ENCODE data around the gene B3GALT4.
"Not testable (repeated sequence)": the region's sequence is repeated elsewhere in the genome, so short reads cannot be mapped to it uniquely, and the experiment has no call there.

The B3GALT4 gene

DNA sequence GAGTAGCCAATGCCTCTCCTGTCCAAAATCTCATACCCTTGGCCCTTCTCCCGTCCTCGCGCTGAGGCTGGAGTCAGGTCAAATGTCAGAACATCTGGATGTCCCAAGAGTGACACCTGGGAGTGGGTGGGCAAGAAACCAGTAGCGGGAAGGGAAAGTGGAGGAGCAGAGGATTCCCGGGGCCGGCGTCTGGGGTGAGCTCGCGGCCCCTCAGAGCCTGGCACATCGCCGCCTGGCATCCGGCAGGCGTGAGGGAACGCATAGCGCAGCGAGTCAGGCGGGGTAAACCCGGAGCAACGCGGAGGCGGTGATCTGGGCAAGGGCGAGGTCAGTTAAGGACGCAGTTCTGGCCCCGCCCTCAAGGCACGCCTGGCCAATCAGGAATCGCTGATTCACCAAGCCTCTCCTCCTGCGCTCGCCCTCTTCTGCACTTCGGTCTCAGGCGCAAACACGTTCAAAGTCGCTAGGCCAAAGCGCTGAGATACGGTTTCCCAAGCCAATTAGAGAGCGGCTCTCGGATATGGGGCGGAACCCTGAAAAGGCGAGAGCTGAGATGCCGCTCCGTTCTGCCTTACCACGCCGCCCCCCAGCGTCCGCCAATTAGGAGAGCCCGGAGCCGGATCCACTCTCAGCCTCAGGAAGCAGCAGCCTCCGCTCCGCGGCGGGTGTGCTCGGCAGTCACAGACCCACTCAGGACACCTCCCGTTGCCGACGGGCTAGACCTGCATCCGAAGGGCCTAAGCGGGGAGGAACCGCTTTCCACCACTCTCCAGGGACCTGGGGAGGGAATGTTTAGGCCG, 27.8 kb upstream of the B3GALT4 start:
- Histone ChIP-seq H3K27ac (ENCODE audit: insufficient read depth, low read length, poor library complexity, severe bottlenecking) (peak overlapping the region; percentile 95), H3K36me3 (ENCODE audit: control insufficient read depth, insufficient read depth, low read length) (peaks cover 4% of the 10 kb centered on the region), H3K27me3 (replicated peaks; ENCODE audit: control insufficient read depth, insufficient read depth, low read length, poor library complexity, severe bottlenecking) (no peaks in the 10 kb centered on the region), H3K9me3 (ENCODE audit: control insufficient read depth, low read length) (no peaks in the 10 kb centered on the region), H3K4me1 (ENCODE audit: control insufficient read depth, insufficient read depth, low read length, poor library complexity, severe bottlenecking) (peaks cover 24% of the 10 kb centered on the region), H3K4me3 (ENCODE audit: insufficient read depth, low read depth, low read length, poor library complexity, severe bottlenecking) (peak overlapping the region; percentile 60)
- peak; percentile 94 to 96 (median 95) for DNase-seq

DNA sequence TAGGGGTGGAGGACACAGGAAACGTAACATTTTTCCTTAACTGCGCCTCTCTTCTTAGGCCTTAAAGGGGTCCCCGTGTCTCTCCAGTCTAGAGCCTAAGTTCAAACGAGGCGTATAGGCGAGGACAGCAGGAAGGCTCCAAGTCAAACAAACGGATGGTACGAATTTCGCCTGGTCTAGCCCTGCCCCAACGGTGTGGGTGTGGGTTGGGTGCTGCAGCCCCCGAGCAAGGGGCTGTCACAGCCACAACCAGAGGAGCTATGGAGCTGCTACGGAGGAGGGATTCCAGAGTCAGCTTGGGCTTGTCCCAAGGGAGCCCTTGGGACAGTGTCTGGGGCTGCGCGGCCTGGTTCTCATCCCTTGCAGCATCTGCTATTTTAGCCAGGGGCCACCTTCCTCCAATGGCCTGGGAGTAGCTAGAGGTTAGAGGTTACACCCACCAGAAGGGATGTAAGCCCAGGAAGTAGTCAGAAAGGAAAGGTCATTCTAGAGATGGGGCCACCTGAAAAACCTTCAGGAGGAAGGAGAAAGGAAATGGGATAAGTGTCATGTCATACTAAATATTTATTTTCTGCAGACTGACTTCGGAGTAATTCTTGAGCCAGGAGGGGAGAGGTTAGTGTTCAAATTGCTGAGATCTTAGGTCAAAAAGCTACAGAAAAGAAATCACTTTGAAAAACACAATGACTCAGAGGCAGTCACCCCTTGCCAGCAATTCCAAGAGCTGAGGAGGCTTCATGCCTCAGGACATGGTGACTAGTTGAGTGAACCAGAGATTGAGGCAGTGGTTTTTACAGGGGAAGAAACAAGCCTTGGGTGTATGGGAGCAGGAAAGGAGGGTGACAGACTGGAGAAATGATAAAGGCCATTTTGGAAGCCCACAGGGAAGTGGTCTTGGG, 26.9 kb upstream of the B3GALT4 start:
- H3K9me3 ChIP-seq (ENCODE audit: control insufficient read depth, low read length) = no peaks in the 10 kb centered on the region
- H3K4me3 ChIP-seq (ENCODE audit: insufficient read depth, low read depth, low read length, poor library complexity, severe bottlenecking) = peak overlapping the region; percentile 54
- peak overlapping the region; percentile 87 for H3K27ac ChIP-seq (ENCODE audit: insufficient read depth, low read length, poor library complexity, severe bottlenecking)
- H3K36me3 ChIP-seq (ENCODE audit: control insufficient read depth, insufficient read depth, low read length) = peaks cover 4% of the 10 kb centered on the region
- H3K4me1 ChIP-seq (ENCODE audit: control insufficient read depth, insufficient read depth, low read length, poor library complexity, severe bottlenecking) = peaks cover 24% of the 10 kb centered on the region
- DNase-seq = no peak
- H3K27me3 ChIP-seq (replicated peaks; ENCODE audit: control insufficient read depth, insufficient read depth, low read length, poor library complexity, severe bottlenecking) = no peaks in the 10 kb centered on the region

DNA sequence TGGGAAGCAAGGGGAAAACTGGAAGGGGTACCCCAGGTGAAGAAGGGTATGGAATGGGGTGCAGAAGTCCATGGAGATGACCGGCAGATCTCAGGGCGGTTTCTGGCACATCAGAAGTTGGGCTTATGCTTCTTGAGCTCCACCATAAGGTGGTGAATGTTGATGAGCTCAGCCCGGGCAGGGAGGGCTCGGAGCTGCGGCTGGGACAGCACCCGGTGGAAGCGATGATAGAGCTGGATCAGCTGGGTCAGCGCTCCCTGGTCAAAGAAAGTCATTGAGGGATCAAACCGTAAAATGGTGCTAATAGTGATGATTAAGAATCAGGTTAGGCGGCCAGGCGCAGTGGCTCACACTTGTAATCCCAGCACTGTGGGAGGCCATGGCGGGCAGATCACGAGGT, 26.2 kb upstream of the B3GALT4 start:
- Histone ChIP-seq H3K27me3 (replicated peaks; ENCODE audit: control insufficient read depth, insufficient read depth, low read length, poor library complexity, severe bottlenecking) (no peaks in the 10 kb centered on the region), H3K9me3 (ENCODE audit: control insufficient read depth, low read length) (no peaks in the 10 kb centered on the region), H3K27ac (ENCODE audit: insufficient read depth, low read length, poor library complexity, severe bottlenecking) (no peak overlapping the region), H3K4me3 (ENCODE audit: insufficient read depth, low read depth, low read length, poor library complexity, severe bottlenecking) (no peak overlapping the region), H3K36me3 (ENCODE audit: control insufficient read depth, insufficient read depth, low read length) (peaks cover 4% of the 10 kb centered on the region), H3K4me1 (ENCODE audit: control insufficient read depth, insufficient read depth, low read length, poor library complexity, severe bottlenecking) (peaks cover 24% of the 10 kb centered on the region)
- DNase-seq = no peak

DNA sequence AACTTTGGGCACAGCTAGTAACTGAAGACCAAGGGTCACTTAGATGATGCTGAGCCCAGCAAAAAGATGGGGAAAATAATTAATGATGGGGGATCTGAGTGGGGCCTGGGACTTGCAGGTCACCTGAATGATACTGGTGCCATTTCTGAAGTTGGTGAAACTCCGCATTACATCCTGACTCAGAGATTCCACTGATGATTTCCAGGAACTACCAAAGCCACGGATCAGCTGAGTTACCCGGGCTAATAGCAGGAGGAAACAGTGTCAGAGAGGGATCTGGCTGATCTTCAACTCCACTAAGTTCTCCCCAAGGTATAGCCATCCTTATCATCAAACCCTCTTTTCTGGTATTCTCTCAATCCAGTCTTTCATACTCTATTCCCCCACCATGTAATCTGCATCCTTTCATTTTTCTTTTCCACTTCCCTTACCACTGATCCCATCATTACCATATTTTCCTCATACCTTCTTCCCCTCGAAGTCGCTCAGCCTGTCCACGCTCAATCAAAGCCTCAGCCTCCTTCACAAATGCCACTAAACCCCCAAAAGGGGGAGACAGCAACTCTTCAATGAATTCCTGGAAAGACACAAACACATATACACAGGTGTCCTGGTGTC, 25.4 kb upstream of the B3GALT4 start:
- H3K9me3 ChIP-seq (ENCODE audit: control insufficient read depth, low read length) = no peaks in the 10 kb centered on the region
- H3K36me3 ChIP-seq (ENCODE audit: control insufficient read depth, insufficient read depth, low read length) = peaks cover 4% of the 10 kb centered on the region
- no peaks in the 10 kb centered on the region for H3K27me3 ChIP-seq (replicated peaks; ENCODE audit: control insufficient read depth, insufficient read depth, low read length, poor library complexity, severe bottlenecking)
- H3K4me1 ChIP-seq (ENCODE audit: control insufficient read depth, insufficient read depth, low read length, poor library complexity, severe bottlenecking) = peaks cover 24% of the 10 kb centered on the region
- no peak for DNase-seq
- H3K27ac ChIP-seq (ENCODE audit: insufficient read depth, low read length, poor library complexity, severe bottlenecking) = no peak overlapping the region
- H3K4me3 ChIP-seq (ENCODE audit: insufficient read depth, low read depth, low read length, poor library complexity, severe bottlenecking) = no peak overlapping the region

- Histone ChIP-seq H3K4me3 (ENCODE audit: insufficient read depth, low read depth, low read length, poor library complexity, severe bottlenecking) (no peak overlapping the region), H3K36me3 (ENCODE audit: control insufficient read depth, insufficient read depth, low read length) (peaks cover 4% of the 10 kb centered on the region), H3K4me1 (ENCODE audit: control insufficient read depth, insufficient read depth, low read length, poor library complexity, severe bottlenecking) (peaks cover 24% of the 10 kb centered on the region), H3K27ac (ENCODE audit: insufficient read depth, low read length, poor library complexity, severe bottlenecking) (no peak overlapping the region), H3K27me3 (replicated peaks; ENCODE audit: control insufficient read depth, insufficient read depth, low read length, poor library complexity, severe bottlenecking) (no peaks in the 10 kb centered on the region), H3K9me3 (ENCODE audit: control insufficient read depth, low read length) (no peaks in the 10 kb centered on the region)
- DNase-seq = no peak
Measured at GRCh38 chr6:33252759-33253158, 24.2 kb upstream of the B3GALT4 start.

DNA sequence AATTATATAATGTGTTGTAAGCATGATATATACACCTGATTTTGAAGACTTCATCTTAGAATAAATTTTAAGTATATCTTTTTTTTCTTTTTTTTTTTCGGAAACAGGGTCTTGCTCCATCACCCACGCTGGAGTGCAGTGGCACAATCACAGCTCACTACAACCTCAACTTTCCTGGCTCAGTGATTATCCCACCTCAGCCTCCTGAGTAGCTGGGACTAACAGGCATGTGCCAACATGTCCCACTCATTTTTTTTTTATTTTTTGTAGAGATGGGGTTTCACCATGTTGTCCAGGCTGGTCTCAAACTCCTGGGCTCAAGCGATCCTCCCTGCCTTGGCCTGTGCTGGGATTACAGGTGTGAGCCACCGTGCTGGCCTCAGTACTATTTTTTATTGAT, 22.3 kb upstream of the B3GALT4 start:
- Histone ChIP-seq H3K4me3 (ENCODE audit: insufficient read depth, low read depth, low read length, poor library complexity, severe bottlenecking) (no peak overlapping the region), H3K36me3 (ENCODE audit: control insufficient read depth, insufficient read depth, low read length) (peaks cover 8% of the 10 kb centered on the region), H3K9me3 (ENCODE audit: control insufficient read depth, low read length) (no peaks in the 10 kb centered on the region), H3K27ac (ENCODE audit: insufficient read depth, low read length, poor library complexity, severe bottlenecking) (no peak overlapping the region), H3K4me1 (ENCODE audit: control insufficient read depth, insufficient read depth, low read length, poor library complexity, severe bottlenecking) (peaks cover 11% of the 10 kb centered on the region), H3K27me3 (replicated peaks; ENCODE audit: control insufficient read depth, insufficient read depth, low read length, poor library complexity, severe bottlenecking) (no peaks in the 10 kb centered on the region)
- DNase-seq = no peak

DNA sequence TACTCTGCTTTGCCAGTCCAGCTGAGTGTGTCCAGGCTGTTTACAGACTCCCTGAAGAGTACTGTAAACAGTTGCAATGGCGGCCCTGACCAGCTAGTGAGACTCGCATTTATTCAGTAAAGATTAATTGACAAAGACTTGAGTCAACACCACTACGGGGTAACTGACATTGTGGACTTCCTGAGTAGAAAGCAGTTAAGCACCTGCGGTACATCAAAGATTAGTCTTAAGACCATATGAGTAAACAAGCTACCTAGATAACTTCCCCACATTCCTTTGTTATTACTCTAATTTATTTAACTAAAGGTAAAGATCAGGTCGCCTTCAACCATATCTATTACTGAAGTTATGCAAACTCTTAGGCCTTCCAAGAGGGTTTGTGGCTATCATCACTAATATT, 17.9 kb upstream of the B3GALT4 start:
- Histone ChIP-seq H3K27ac (ENCODE audit: insufficient read depth, low read length, poor library complexity, severe bottlenecking) (no peak overlapping the region), H3K9me3 (ENCODE audit: control insufficient read depth, low read length) (no peaks in the 10 kb centered on the region), H3K4me1 (ENCODE audit: control insufficient read depth, insufficient read depth, low read length, poor library complexity, severe bottlenecking) (no peaks in the 10 kb centered on the region), H3K4me3 (ENCODE audit: insufficient read depth, low read depth, low read length, poor library complexity, severe bottlenecking) (no peak overlapping the region), H3K36me3 (ENCODE audit: control insufficient read depth, insufficient read depth, low read length) (peaks cover 23% of the 10 kb centered on the region), H3K27me3 (replicated peaks; ENCODE audit: control insufficient read depth, insufficient read depth, low read length, poor library complexity, severe bottlenecking) (no peaks in the 10 kb centered on the region)
- no peak for DNase-seq

DNA sequence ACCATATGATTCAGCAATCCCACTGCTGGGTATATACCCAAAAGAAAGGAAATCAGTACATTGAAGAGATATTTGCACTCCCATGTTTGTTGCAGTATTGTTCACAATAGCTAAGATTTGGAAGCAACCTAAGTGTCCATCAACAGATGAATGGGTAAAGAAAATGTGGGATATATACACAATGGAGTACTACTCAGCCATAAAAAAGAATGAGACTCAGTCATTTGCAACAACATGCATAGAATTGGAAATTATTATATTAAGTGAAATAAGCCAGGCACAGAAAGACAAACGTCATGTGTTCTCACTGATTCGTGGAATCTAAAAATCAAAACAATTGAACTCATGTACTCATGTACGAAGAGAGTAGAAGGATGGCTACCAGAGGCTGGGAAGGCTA, 14.4 kb upstream of the B3GALT4 start:
- H3K4me1 ChIP-seq (ENCODE audit: control insufficient read depth, insufficient read depth, low read length, poor library complexity, severe bottlenecking); H3K27ac ChIP-seq (ENCODE audit: insufficient read depth, low read length, poor library complexity, severe bottlenecking); DNase-seq; H3K27me3 ChIP-seq (replicated peaks; ENCODE audit: control insufficient read depth, insufficient read depth, low read length, poor library complexity, severe bottlenecking); H3K9me3 ChIP-seq (ENCODE audit: control insufficient read depth, low read length); H3K4me3 ChIP-seq (ENCODE audit: insufficient read depth, low read depth, low read length, poor library complexity, severe bottlenecking): not testable (repeated sequence)
- peaks cover 40% of the 10 kb centered on the region for H3K36me3 ChIP-seq (ENCODE audit: control insufficient read depth, insufficient read depth, low read length)

DNA sequence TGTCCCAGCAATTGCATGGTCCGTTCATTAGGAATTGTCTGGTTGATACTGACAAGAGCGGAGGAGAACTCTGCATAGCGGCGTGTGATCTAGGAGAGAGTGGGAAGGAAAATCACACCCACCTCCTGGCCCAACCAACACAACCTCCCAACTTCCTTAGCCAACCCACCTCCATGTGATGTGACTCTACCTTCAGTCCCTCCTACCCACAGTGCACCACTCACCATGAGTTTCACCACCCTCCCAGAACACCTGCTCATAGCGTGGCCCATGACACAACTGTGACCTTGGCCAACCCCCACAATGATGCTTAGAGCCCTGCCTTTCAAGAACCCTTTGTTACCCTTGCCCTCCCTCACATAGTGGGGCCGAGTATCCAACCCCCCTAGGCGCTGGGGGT, 12.9 kb upstream of the B3GALT4 start:
- DNase-seq = no peak
- no peak overlapping the region for H3K27ac ChIP-seq (ENCODE audit: insufficient read depth, low read length, poor library complexity, severe bottlenecking)
- H3K36me3 ChIP-seq (ENCODE audit: control insufficient read depth, insufficient read depth, low read length) = peaks cover 53% of the 10 kb centered on the region
- H3K27me3 ChIP-seq (replicated peaks; ENCODE audit: control insufficient read depth, insufficient read depth, low read length, poor library complexity, severe bottlenecking) = no peaks in the 10 kb centered on the region
- no peaks in the 10 kb centered on the region for H3K4me1 ChIP-seq (ENCODE audit: control insufficient read depth, insufficient read depth, low read length, poor library complexity, severe bottlenecking)
- no peaks in the 10 kb centered on the region for H3K9me3 ChIP-seq (ENCODE audit: control insufficient read depth, low read length)
- H3K4me3 ChIP-seq (ENCODE audit: insufficient read depth, low read depth, low read length, poor library complexity, severe bottlenecking) = no peak overlapping the region

- Histone ChIP-seq H3K27ac (ENCODE audit: insufficient read depth, low read length, poor library complexity, severe bottlenecking) (peak overlapping the region; percentile 93), H3K36me3 (ENCODE audit: control insufficient read depth, insufficient read depth, low read length) (peaks cover 45% of the 10 kb centered on the region), H3K9me3 (ENCODE audit: control insufficient read depth, low read length) (no peaks in the 10 kb centered on the region), H3K4me3 (ENCODE audit: insufficient read depth, low read depth, low read length, poor library complexity, severe bottlenecking) (peak overlapping the region; percentile 79), H3K4me1 (ENCODE audit: control insufficient read depth, insufficient read depth, low read length, poor library complexity, severe bottlenecking) (peaks cover 29% of the 10 kb centered on the region), H3K27me3 (replicated peaks; ENCODE audit: control insufficient read depth, insufficient read depth, low read length, poor library complexity, severe bottlenecking) (no peaks in the 10 kb centered on the region)
- no peak for DNase-seq
Measured at GRCh38 chr6:33271117-33271467, 5.8 kb upstream of the B3GALT4 start.

Data from effector memory CD4-positive, alpha-beta T cell (primary cell).